HG02852 (cell line): ENCODE data around the gene FOXP1.

Source experiments
- ATAC-seq: cut with Tn5 transposase; IDR thresholded peaks from one replicate; pipeline ENCODE4 v1.9.1; 2021; ENCODE audit warnings: mild to moderate bottlenecking, moderate library complexity; ENCODE audit not compliant: unreplicated experiment

Gene FOXP1

DNA sequence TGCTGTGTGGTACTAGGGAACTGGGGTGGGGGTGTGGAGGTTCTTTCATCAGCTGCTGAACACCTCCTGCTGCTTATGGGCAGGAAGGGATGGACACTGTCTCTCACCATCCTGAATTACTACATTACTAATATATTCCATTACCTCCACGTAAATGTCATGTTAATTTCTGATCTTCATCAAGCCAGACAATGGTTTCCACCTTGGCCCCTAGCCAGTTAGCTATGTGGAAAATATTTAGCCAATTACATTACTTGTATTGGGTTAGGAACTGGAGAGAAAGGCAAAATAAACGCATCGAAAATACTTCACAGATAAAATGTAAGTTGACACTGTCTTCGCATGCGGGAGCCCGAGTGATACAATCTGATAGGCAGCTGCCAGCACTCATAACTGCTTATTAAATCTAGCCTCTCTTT is 95.1 kb downstream of the FOXP1 start:
- ATAC-seq: no peak

DNA sequence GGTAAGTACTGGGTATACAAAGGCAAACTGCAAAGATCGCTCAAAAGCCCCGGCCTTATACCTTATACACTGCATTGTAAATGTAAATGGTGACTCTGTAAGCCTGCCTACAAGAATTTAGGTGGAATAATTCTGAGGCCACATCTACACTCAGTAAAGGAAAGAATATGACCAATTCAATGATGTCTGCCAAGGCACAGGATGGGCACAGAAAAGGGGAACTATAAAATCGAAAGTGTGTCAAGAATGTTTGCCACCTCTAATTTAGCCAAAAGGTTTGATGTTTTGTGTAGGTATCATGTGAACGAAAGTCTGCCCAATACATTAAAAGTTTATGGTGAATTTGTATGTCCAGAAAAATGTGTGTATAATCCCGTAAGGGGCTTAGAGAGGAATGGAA is 96.1 kb downstream of the FOXP1 start:
- no peak for ATAC-seq

- ATAC-seq: no peak
Observed at GRCh38 chr3:71486831-71487230, 96.7 kb downstream of the FOXP1 start.

- ATAC-seq: no peak
Observed at GRCh38 chr3:71485896-71486295, 97.6 kb downstream of the FOXP1 start.

GRCh38 chr3:71484452-71484851 is 99.1 kb downstream of the FOXP1 start:
- no peak for ATAC-seq

DNA sequence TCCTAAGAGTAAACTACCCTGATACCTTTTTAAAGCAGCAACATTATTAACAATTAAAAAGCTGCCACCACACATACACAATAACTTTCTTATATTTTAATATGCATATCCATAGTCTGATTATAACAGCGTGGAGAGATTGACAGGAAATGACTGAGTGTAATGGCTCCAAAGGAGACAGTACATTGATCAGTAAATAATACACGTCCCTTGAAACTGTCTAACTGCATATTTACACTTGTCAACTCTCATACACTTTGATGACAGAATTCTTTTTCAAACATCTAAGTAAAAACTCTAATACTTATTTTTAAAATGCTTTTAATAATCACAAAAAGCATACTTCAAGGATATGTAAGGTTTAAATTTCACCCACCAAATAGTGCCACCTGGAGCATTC is 99.5 kb downstream of the FOXP1 start:
- no peak for ATAC-seq

DNA sequence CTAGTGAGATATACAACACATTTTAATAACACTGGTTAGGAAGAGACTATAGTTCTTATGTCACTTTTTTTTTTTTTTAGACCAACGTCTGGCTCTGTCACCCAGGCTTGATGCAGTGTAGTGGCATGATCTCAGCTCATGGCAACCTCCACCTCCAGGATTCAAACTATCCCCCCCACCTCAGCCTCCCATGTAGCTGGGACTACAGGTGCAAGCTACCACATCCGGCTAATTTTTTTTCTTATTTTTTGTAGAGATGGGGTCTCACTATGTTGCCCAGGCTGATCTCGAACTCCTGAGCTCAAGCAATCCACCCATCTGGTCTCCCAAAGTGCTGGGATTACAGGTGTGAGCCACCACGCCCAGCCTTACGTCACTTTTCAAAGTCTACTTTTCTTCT is 100.8 kb downstream of the FOXP1 start:
- ATAC-seq: no peak

DNA sequence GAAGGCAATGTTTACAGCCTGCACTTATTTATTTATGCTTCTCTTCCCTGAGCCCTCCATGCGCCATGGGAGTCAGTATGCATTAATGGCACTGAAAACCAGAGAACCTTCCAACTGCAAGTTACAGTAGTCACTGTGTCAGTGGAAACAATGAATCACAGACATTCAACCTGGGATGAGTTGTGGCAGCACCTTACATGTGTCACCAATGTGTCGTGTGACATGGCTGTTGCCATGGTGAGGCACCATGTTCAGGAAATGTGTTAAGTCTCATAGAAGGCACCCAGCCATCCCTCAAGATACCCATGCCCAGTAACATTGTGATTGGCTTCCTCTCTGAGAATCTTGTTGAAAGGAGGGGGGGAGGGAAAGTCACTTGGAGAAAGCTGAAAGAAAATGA is 105.0 kb downstream of the FOXP1 start:
- no peak for ATAC-seq

GRCh38 chr3:71476950-71477349 is 106.6 kb downstream of the FOXP1 start:
- ATAC-seq: no peak

GRCh38 chr3:71469138-71469435 is 114.4 kb downstream of the FOXP1 start:
- no peak for ATAC-seq

GRCh38 chr3:71468311-71469137 is 115.0 kb downstream of the FOXP1 start:
- ATAC-seq: no peak

GRCh38 chr3:71466483-71466882 is 117.0 kb downstream of the FOXP1 start:
- ATAC-seq: no peak

GRCh38 chr3:71465371-71466036 is 118.0 kb downstream of the FOXP1 start:
- no peak for ATAC-seq

DNA sequence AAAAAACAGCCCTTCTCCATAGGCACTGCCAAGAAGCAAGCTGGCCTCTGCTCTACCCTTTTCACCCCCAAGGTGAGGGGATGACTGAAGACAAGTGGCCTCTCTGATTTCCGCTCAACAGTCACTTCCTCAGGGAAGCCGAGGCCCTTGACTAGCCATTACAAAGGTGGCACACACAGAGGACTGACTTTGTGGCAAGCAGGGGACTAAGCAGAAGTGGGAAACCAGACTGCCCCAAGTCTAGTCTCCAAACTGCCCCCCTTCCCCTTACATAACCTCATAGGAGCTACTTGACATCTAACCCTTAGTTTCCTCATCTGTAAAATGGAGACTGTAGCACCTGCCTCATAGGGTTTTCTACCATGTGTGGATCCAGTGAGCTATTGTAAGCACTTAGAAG is 118.9 kb downstream of the FOXP1 start:
- no peak for ATAC-seq

- ATAC-seq: no peak
Observed at GRCh38 chr3:71463617-71464016, 119.9 kb downstream of the FOXP1 start.

DNA sequence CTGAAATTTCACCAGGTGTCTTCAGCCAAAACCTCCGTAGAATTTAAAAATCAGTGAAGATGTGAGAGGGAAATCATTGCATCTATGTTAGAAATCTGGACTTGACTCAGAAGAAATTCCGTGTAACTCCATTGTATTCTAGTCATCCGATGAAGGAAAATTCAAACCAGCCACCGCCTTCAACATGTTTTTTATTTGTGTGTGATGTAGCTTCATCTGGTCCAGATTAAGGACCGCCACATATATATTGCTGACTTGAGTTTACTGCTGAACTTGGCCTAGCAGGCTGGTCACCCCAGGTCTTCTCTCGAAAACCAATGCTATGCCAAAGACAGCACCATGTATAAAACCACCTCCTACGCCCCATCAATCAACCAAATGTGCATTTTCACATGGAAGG is 120.9 kb downstream of the FOXP1 start:
- no peak for ATAC-seq

GRCh38 chr3:71461749-71462483 is 121.6 kb downstream of the FOXP1 start:
- no peak for ATAC-seq

- ATAC-seq: no peak
Observed at GRCh38 chr3:71461114-71461513, 122.4 kb downstream of the FOXP1 start.

DNA sequence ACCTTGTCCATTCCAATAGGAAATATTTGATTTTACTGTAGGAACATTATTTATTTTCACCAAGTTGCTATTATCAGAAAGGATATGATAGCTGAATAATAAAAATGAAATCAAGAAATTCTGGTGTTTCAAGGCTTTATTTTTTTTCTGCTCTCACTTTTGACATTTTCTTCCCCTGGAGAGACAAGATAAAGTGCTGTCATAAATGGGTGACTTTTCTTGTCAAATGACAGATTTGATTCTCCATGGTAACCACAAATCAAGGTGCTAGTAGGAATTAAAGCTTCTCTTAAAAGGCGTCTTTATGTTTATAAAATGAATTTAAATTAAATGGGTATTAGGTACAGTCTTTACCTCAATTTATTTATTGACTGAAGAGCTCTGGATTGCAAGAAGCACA is 124.6 kb downstream of the FOXP1 start:
- no peak for ATAC-seq

- no peak for ATAC-seq
Observed at GRCh38 chr3:71456826-71457225, 126.7 kb downstream of the FOXP1 start.

DNA sequence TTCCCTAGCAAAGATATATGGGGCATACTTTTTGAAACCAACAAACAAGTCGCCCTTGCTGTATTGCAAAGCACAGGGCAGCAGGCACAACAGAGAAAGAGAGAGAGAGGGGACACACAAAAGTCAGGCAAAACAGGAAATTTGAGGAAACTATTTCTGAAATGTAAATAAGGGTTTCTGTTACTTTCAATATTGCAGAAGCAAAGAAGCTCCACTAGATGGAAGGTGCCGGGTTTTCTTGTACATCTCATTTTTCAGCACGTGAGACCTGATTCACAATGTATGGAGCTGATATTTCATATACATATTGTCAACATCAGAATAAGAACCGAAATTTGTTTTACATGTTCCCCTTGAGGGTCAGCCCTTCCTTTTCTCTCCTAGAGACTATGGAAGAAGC is 127.4 kb downstream of the FOXP1 start:
- no peak for ATAC-seq
